Measurements from ENCODE around the gene C1QTNF9.

DNA sequence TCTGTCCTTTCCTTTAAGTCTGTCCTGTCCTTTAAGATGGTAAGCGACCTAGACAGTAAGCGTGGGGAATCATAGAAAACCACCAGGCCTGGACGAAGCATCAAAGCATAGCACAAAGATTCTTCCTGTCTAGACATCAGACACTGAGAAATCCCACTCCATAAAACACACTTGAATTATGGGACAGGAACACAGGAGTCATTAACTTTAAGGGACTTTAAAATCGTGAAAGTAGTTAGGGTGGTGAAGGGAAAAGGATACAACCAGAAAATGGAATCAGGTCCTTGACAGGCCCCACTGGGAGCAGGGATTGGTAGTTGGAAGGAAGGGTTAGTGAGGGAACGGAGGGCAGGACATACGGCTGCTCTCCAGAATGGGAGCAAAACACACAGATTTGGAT is 31.6 kb upstream of the C1QTNF9 start:
- no peak for TF ChIP-seq SP1 (IDR thresholded peaks at IDR 0.05)
- TF ChIP-seq ZNF384 (IDR thresholded peaks at IDR 0.05) = no peak
